ENCODE results near the gene TYSND1. TPM values are rescaled to one million over a fixed set of nuclear protein-coding genes. Genes with fewer than 3 reads are reported as not detected.

TYSND1 gene
- total RNA-seq, 4 donors from 2014 or later: 6.9 to 13.4 (median 11.4) TPM

DNA sequence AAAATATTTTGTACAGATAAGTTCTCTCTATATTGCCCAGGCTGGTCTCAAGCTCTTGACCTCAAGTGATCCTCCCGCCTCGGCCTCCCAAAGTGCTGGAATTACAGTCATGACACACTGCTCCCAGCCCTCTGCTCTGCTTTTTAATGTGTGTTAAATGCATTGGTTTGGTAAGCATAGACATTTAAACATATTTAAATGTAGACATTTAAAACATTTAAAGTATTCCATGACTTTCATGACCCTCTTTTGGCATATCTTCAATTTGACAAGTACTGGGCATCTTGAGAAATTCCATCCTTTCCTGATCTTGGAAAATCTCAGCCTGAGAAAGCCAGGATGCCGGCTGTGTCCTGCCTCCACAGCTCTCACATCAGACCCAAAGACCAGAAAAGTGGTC, 29.0 kb upstream of the TYSND1 start:
- TF ChIP-seq POLR2A (IDR thresholded peaks at IDR 0.05) (no peak), EP300 (IDR thresholded peaks at IDR 0.05) (no peak)
- peaks cover 15% of the 10 kb centered on the region for H3K27me3 ChIP-seq
- no peaks in the 10 kb centered on the region for H3K4me1 ChIP-seq
- H3K9me3 ChIP-seq: peaks cover 0 to 3% (median 0%) of the 10 kb centered on the region in 3 donors
- 93 to 95% methylated on average over 3 of the region's 3 CpGs for WGBS, 2 donors (ENCODE audit: low coverage in 1 of 2)
- ATAC-seq: no peak
- H3K27ac ChIP-seq: no peak overlapping the region
- H3K36me3 ChIP-seq: no peaks in the 10 kb centered on the region
- no peak overlapping the region for H3K4me3 ChIP-seq

DNA sequence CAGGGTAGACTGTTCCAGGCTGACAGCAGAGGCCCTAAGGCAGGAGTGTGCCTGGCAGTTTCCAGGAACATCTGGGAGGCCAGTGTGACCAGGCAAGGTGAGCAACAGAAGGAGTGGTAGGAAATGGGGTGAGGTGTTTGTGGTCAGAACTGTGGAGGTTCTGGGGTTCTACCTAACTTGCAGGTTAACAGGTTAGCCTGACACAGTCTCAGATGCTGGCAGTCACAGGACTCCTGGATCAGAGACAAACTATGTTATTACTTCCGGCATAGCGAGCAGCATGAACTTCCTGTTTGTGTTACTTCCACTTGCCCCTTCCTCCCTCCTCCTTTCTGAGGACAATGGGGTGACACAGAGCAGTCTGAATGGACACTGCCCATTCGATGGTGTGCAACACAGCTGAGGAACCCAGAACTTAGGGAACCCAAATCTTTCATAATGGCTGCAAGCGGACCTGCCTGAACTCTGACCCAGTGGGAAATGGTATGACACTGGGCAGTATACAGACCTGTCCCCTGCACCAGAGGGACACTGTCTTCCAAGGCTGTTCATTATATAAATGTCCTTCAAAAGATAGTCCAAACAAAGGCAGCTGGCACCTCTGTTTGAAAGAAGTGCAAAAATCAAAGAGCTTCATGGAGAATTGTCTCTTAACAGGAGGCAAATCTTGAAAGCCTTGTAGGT, 27.7 kb upstream of the TYSND1 start:
- Histone ChIP-seq H3K27me3 (peaks cover 2% of the 10 kb centered on the region), H3K4me1 (peaks cover 0 to 5% (median 3%) of the 10 kb centered on the region in 3 donors), H3K36me3 (no peaks in the 10 kb centered on the region), H3K27ac (no peak overlapping the region), H3K9me3 (no peaks in the 10 kb centered on the region), H3K4me3 (no peak overlapping the region)
- WGBS, 2 donors (ENCODE audit: low coverage in 1 of 2): 40 to 65% methylated on average over 2 to 4 of the region's 4 CpGs
- no peak for TF ChIP-seq EP300 (IDR thresholded peaks at IDR 0.05)
- TF ChIP-seq, protein P1, sequence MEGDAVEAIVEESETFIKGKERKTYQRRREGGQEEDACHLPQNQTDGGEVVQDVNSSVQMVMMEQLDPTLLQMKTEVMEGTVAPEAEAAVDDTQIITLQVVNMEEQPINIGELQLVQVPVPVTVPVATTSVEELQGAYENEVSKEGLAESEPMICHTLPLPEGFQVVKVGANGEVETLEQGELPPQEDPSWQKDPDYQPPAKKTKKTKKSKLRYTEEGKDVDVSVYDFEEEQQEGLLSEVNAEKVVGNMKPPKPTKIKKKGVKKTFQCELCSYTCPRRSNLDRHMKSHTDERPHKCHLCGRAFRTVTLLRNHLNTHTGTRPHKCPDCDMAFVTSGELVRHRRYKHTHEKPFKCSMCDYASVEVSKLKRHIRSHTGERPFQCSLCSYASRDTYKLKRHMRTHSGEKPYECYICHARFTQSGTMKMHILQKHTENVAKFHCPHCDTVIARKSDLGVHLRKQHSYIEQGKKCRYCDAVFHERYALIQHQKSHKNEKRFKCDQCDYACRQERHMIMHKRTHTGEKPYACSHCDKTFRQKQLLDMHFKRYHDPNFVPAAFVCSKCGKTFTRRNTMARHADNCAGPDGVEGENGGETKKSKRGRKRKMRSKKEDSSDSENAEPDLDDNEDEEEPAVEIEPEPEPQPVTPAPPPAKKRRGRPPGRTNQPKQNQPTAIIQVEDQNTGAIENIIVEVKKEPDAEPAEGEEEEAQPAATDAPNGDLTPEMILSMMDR (IDR thresholded peaks at IDR 0.05): no peak
- no peak for TF ChIP-seq POLR2A (IDR thresholded peaks at IDR 0.05)
- TF ChIP-seq POLR2AphosphoS5 (IDR thresholded peaks at IDR 0.05): no peak
- ATAC-seq: no peak

DNA sequence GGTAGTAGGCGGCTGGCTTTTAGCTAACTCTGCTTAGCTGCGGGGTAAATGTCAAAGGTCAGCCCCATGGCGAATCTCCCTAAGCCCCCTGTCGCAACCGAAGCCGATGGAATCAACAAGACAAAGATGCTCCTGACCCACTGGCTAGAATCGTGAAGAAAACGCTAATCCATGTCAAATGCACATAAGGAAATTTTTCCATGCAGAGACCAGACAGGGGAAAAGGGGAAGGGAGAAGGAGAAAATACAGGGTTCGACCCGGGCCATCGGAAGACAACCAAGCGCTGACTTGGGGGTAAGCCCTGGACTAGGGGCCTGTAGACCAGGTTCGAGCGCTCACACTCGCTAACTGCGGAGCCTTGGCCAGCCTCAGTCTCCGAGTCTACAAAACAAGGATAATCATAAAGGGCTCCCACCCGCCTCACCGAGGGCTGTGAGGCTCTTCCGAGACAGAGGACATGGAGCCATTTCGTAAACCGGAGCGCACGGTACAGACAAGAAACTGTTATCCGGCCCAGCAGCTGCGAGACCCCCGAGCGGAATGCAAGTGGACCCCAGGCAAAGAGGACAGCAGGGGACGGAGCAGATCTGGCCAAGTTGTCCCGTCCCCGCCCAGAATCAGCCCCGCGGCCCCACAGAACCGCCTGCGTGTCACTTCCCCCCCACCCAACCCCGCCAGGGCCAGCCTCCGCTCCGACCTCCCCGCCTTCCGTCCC, 23.3 kb upstream of the TYSND1 start:
- Histone ChIP-seq H3K36me3 (peaks cover 0 to 25% of the 10 kb centered on the region in 2 donors), H3K4me1 (peaks cover 4 to 46% (median 32%) of the 10 kb centered on the region in 3 donors), H3K4me3 (peak overlapping the region; percentile 74 to 88), H3K9me3 (no peaks in the 10 kb centered on the region), H3K27me3 (no peaks in the 10 kb centered on the region), H3K27ac (peak overlapping the region; percentile 80 to 97 (median 96))
- WGBS, 2 donors (ENCODE audit: low coverage in 1 of 2): 0 to 3% methylated on average over 4 to 16 of the region's 40 CpGs
- peak; percentile 32 for ATAC-seq
- TF ChIP-seq POLR2AphosphoS5 (IDR thresholded peaks at IDR 0.05) (no peak), EP300 (IDR thresholded peaks at IDR 0.05) (no peak), POLR2A (IDR thresholded peaks at IDR 0.05) (no peak)
- TF ChIP-seq, protein P1 (IDR thresholded peaks at IDR 0.05): no peak

DNA sequence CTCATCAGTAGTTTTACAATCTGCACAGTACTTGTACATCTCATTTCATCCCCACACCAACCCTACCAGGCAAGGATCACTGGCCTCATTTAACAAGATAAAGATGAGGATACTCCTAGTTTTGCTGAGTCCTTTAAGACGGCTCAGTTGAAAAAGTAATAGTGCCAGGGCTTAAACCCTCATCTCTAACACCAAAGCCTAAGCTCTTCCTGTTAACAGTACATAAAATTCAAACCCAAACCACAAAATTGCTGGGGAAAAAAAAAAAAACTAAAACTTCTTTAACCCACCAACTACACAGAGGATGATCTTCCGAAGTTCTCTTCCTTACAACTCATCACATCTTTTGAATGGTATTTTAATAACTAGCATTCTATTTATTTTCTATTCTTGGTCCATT, 22.5 kb upstream of the TYSND1 start:
- Histone ChIP-seq H3K27me3 (no peaks in the 10 kb centered on the region), H3K4me3 (peak overlapping the region; percentile 74 to 88), H3K27ac (no peak overlapping the region), H3K4me1 (peaks cover 4 to 54% (median 32%) of the 10 kb centered on the region in 3 donors), H3K36me3 (peaks cover 0 to 25% of the 10 kb centered on the region in 2 donors), H3K9me3 (no peaks in the 10 kb centered on the region)
- ATAC-seq: no peak
- 25% methylated on average over 2 of the region's 2 CpGs for WGBS, 2 donors (ENCODE audit: low coverage in 1 of 2)
- no peak for TF ChIP-seq POLR2AphosphoS5 (IDR thresholded peaks at IDR 0.05)
- no peak for TF ChIP-seq EP300 (IDR thresholded peaks at IDR 0.05)

DNA sequence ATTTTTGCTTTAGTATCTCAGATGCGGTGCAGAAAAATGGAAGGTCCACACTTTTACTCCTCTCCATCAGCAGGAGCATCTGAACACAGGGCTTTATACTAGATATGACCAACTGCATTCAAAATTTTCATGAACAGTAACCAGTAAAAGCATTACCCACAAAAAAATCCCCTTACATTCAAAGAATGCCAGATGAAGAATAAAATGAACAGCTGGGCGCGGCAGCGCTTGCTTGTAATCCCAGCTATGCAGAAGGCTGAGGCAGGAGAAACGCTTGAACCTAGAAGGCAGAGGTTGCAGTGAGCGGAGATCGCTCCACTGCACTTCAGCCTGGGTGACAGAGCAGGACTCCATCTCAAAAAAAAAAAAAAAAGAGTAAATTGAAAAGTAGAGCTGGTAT, 20.7 kb upstream of the TYSND1 start:
- 73 to 94% methylated on average over 3 to 7 of the region's 7 CpGs for WGBS, 2 donors (ENCODE audit: low coverage in 1 of 2)
- Histone ChIP-seq H3K36me3 (peaks cover 0 to 25% of the 10 kb centered on the region in 2 donors), H3K9me3 (no peaks in the 10 kb centered on the region), H3K4me1 (peaks cover 9 to 71% (median 39%) of the 10 kb centered on the region in 3 donors), H3K4me3 (no peak overlapping the region), H3K27me3 (no peaks in the 10 kb centered on the region), H3K27ac (no peak overlapping the region)
- TF ChIP-seq, protein P1 (IDR thresholded peaks at IDR 0.05): no peak
- no peak for ATAC-seq

DNA sequence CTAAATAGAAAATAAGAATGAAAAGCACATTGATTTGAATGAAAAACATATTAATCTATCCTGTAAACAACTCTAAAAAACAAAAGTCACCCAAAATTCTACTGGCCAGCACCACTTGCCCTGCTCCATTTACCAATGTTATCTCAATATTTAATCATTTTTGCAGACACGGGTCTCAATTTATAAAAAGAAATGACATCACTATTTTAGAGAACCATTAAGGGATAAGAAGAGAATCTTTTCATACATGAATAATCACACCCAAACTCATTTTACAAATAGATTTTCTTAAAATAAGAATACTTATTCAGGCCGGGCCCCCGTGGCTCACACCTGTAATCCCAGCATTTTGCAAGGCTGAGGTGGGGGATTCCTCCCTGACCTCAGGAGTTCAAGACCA, 19.9 kb upstream of the TYSND1 start:
- Histone ChIP-seq H3K36me3 (peaks cover 0 to 28% of the 10 kb centered on the region in 2 donors), H3K9me3 (no peaks in the 10 kb centered on the region), H3K27me3 (no peaks in the 10 kb centered on the region), H3K4me3 (no peak overlapping the region), H3K27ac (no peak overlapping the region), H3K4me1 (peaks cover 9 to 80% (median 39%) of the 10 kb centered on the region in 3 donors)
- ATAC-seq: no peak
- WGBS, 2 donors (ENCODE audit: low coverage in 1 of 2): 27 to 61% methylated on average over 1 to 3 of the region's 3 CpGs
- TF ChIP-seq EP300 (IDR thresholded peaks at IDR 0.05) (no peak), POLR2AphosphoS5 (IDR thresholded peaks at IDR 0.05) (no peak), POLR2A (IDR thresholded peaks at IDR 0.05) (no peak)
- TF ChIP-seq, protein P1 (IDR thresholded peaks at IDR 0.05): no peak
